ENCODE data around the gene OR4K13.

GRCh38 chr14:20001863-20002262, 34.0 kb downstream of the OR4K13 start, which contains the start of gene OR4Q2:
- TF ChIP-seq CTCF (IDR thresholded peaks at IDR 0.05; ENCODE audit: low read length) = no peak
- no peak for TF ChIP-seq EZH2 (optimal IDR thresholded peaks at IDR 0.05; ENCODE audit: low read depth, low read length)

All from MM.1S (cell line).